MG63 (cell line): ENCODE measurements around the gene RPS8. TPM values are rescaled to one million over a fixed set of nuclear protein-coding genes. Genes with fewer than 3 reads are reported as not detected.
"Not testable (repeated sequence)": the region's sequence is repeated elsewhere in the genome, so short reads cannot be mapped to it uniquely, and the experiment has no call there.

Source experiments
- DNase-seq: peaks from one replicate; pipeline ENCODE4 v3.0.0-alpha.2; 2020
- H3K27me3 ChIP-seq: fragments of 250-450 bp; sonication (Bioruptor Pico); 2 replicates; pipeline ENCODE4 v1.5.1; 2020; ENCODE audit warnings: mild to moderate bottlenecking, moderate library complexity
- H3K36me3 ChIP-seq: fragments of 250-450 bp; sonication (Bioruptor Pico); 2 replicates; pipeline ENCODE4 v1.5.1; 2020; ENCODE audit warnings: mild to moderate bottlenecking, moderate library complexity
- H3K4me3 ChIP-seq: fragments of 250-450 bp; sonication (Bioruptor Pico); 2 replicates; pipeline ENCODE4 v1.5.1; 2020; ENCODE audit warnings: mild to moderate bottlenecking, moderate library complexity
- H3K9me3 ChIP-seq: fragments of 250-450 bp; sonication (Bioruptor Pico); 2 replicates; pipeline ENCODE4 v1.5.1; 2020; ENCODE audit warnings: mild to moderate bottlenecking, moderate library complexity
- total RNA-seq: library from RNA; depleted of rRNA; stranded (reverse); fragments of >200 nt; shearing (Covaris generic); gene quantifications from 2 replicates; pipeline ENCODE4 v1.2.3, GENCODE V29; 2014; ENCODE audit warnings: low replicate concordance

RPS8 gene
- total RNA-seq, 1 experiment from 2014 or later = 2,690 TPM

DNA sequence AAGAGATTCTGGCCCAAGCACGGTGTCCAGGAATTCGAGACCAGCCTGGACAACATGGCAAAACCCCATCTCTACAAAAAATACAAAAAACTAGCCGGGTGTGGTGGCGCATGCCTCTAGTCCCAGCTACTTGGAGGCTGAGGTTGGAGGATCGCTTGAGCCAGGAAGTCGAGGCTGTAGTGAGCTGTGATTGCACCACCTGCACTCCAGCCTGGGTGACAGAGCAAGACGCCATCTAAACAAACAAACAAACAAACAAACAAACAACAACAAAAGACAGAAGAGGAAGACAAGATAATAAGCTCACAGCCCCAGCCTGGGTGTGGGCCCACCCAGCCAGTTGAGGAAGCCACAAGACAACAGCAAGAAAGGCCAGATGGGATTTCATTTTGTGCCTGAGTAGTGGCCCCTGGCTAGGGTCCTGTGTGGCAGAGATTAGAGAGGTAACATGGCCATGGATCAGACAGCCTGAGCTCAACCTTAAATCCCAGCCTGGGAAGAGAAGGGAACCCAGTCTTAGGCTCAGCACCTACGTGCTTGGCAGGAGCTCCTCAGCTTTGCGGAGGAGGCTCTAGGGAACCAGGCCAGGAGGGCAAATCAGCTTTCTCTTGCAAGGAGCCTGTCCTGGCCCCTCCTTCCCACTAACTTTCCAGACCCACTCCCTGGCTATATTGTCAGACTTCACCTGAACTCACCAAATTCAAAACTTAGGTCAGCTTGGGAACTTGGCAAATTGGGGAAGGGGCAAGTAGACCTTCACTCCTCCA, 17.6 kb downstream of the RPS8 start:
- Histone ChIP-seq H3K4me3 (no peak overlapping the region), H3K36me3 (no peaks in the 10 kb centered on the region), H3K9me3 (no peaks in the 10 kb centered on the region), H3K27me3 (no peaks in the 10 kb centered on the region)
- DNase-seq = no peak

DNA sequence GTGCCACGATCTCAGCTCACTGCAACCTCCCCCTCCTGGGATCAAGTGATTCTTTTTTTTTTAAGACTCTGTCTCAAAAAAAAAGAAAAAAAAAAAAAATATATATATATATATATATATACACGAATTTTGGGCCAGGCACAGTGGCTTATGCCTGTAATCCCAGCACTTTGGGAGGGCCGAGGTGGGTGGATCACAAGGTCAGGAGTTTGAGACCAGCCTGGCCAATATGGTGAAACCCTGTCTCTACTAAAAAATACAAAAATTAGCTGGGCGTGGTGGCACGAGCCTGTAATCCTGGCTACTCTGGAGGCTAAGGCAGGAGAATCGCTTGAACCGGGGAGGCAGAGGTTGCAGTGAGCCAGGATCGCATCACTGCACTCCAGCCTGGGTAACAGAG, 22.5 kb downstream of the RPS8 start:
- H3K36me3 ChIP-seq, H3K27me3 ChIP-seq, H3K9me3 ChIP-seq, DNase-seq, H3K4me3 ChIP-seq: not testable (repeated sequence)

DNA sequence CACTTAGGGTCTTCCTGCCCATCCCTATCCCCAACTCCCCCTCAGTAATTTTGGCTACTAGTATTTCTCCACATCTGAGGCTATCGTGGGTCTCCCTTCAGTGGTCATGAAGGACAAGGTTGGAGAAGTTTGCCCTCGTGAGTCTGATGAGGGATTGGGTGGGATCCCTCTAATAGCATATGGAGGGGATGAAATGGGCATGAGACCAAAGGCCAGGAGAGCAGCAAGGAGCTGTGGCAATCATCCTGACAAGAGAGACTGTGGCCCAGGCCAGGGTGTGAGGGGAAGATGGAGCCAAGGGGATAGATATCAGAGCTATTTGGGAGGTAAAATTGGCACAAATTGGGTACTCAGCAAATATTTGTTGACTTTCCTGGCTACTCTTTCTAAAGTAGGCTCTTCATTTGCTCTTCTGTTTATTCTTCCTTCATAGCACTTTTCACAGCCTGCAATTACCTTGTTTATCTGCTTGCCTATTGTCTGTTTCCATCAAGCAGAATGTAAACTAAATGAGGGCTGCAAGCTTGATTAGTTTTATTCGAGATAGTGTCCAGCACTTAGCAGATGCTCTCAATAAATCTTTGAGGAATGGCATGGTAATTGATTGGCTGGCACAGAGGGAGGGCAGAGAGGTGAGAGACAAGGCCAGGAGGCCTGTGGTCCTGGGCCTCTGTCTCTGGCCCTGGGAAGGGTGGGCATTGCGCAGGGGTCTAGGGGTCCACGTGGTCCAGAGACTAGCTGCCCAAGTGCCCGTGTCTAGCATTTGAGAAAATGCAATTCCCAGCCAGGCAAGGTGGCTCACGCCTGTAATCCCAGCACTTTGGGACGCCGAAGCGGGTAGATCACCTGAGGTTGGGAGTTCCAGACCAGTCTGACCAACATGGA, 23.4 kb downstream of the RPS8 start:
- H3K9me3 ChIP-seq = no peaks in the 10 kb centered on the region
- no peak overlapping the region for H3K4me3 ChIP-seq
- no peaks in the 10 kb centered on the region for H3K27me3 ChIP-seq
- H3K36me3 ChIP-seq = peaks cover 12% of the 10 kb centered on the region
- no peak for DNase-seq

DNA sequence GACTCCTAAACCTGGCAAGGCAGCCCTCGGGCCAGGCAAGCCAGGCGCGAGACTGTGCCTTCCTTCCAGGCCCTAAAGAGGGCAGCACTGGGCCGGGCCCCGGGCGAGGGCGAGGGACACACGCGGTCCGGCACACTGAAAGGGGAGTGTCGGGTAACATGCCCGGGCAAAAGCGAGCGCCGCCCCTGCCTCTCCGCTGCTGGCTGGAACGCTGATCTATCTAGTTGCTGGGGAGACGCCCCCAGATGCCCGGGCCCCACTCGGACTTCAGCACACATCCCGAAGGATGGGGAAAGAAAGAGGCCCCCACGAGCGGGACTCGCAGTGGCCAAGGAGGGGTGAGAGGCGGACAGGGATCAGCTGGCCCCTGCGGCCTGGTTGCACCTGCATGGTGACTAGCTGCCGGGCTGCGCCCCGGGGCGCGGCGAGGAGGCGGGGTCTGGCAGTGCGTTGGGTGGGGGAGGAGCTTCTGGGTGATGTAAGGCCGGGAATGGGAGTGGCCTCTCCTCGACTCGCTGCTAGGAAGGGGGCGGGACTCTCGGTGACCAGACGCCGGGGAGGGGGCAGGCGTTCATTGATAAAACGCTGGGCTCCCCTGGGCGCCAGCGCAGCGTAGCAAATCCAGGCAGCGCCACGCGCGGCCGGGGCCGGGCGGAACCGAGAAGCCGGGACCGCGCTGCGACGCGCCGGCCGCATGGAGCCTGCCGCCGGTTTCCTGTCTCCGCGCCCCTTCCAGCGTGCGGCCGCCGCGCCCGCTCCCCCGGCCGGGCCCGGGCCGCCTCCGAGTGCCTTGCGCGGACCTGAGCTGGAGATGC, 24.6 kb downstream of the RPS8 start, which contains the start of gene PLK3:
Gene PLK3 (plus strand): TSS at position 608 of the 815 bp plus-strand sequence. CDS start 87 bp downstream, at position 695.
- Histone ChIP-seq H3K27me3 (no peaks in the 10 kb centered on the region), H3K9me3 (no peaks in the 10 kb centered on the region)
- DNase-seq = peak; percentile 96

DNA sequence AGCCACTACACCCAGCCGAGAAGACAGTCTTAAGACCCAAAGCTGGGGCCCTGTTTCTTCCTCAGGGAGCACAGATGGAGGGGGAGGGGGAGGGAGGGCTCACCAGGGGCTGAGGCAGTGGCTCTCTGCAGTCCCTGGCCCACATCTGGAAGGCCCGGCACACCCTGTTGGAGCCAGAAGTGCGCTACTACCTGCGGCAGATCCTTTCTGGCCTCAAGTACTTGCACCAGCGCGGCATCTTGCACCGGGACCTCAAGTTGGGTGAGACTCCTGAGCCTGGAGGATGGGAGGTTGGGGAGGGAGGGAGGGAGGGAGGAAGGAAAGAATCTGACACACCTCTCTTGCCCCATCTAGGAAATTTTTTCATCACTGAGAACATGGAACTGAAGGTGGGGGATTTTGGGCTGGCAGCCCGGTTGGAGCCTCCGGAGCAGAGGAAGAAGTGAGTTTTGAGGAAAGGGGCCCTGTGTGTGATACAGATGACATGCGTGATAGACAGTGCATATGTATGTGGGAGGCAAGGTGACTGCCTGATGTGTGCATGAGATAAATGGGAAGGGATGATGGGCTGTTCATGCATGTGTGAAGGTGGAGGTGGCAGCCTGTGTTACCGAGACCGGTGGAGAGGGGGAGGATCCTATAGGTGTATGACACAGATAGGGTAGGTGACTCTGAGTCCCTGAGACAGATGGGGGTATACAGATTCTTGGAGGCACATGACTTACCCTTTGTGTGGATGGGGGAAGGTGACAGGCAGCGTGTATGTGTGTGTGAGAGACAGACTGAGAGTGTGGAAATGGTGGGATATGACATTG, 26.4 kb downstream of the RPS8 start:
- no peak for DNase-seq
- Histone ChIP-seq H3K9me3 (no peaks in the 10 kb centered on the region), H3K4me3 (peak overlapping the region; percentile 62), H3K27me3 (no peaks in the 10 kb centered on the region), H3K36me3 (peaks cover 32% of the 10 kb centered on the region)

More for the DNA sequence above, 24.6 kb downstream of the RPS8 start, which contains the start of gene PLK3:
- Histone ChIP-seq H3K36me3 (peaks cover 22% of the 10 kb centered on the region), H3K4me3 (peak within 1 kb of the TSS; percentile 62)

DNA sequence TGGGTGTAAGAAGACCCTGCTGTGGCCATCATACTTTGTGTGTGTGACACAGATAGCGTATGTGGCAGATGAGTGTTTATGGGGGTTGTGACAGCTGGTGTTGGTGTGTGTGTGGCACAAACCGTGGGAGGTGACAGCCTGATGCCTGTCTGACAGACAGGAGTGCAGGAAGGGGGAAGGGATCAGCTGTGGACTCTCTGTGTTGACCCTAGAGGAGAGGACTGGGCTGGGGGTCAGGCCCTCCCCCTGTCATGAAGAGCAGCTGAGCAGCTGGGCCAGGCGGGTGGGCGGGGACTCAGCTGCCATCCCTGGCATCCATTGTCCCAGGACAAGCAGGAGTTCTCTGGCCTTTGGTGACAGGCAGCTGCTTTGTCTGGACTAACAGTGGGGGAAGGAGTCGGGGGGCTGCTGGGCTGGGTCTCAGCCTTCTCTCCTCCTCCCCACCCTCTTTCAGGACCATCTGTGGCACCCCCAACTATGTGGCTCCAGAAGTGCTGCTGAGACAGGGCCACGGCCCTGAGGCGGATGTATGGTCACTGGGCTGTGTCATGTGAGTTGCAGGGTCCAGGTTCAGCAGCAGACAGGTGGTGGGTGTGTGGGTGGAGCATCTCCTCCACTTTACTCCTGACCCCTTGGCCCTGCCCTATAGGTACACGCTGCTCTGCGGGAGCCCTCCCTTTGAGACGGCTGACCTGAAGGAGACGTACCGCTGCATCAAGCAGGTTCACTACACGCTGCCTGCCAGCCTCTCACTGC, 27.1 kb downstream of the RPS8 start:
- no peak for DNase-seq
- Histone ChIP-seq H3K9me3 (no peaks in the 10 kb centered on the region), H3K36me3 (peaks cover 32% of the 10 kb centered on the region), H3K4me3 (no peak overlapping the region), H3K27me3 (no peaks in the 10 kb centered on the region)

DNA sequence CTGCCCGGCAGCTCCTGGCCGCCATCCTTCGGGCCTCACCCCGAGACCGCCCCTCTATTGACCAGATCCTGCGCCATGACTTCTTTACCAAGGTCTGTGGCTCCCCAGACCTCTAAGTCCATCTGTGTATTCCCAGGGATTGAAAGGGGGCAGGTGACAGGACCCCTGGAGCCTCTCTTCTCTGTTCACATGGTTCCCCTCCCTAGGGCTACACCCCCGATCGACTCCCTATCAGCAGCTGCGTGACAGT, 27.6 kb downstream of the RPS8 start:
- Histone ChIP-seq H3K4me3 (no peak overlapping the region), H3K36me3 (peaks cover 32% of the 10 kb centered on the region)

DNA sequence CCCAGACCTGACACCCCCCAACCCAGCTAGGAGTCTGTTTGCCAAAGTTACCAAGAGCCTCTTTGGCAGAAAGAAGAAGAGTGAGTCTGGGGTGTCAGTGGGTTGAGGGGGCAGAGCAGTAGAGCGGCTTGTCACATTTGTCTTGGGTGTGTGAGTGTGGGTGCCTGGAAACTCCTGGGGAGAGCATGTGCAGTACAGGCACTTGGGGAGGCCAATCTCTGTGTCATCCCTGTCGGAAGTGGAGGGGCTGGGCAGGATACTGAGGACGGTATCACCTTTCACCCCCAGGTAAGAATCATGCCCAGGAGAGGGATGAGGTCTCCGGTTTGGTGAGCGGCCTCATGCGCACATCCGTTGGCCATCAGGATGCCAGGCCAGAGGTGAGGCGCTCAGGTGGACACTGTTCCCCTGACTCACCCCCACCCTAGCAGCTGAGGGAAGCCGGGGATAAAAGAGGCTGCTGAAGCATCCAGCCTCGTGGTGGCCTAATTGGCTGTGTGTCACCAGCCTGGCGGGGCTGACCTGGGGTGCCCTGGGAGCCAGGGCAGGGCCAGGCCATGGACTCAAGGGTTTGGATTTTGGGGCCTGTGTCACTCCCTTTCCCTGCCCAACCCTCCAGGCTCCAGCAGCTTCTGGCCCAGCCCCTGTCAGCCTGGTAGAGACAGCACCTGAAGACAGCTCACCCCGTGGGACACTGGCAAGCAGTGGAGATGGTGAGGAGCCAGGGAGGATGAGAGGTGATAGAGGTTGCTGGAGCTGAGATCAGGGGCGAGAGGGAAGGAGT, 28.2 kb downstream of the RPS8 start:
- Histone ChIP-seq H3K27me3 (no peaks in the 10 kb centered on the region), H3K9me3 (no peaks in the 10 kb centered on the region), H3K36me3 (peaks cover 32% of the 10 kb centered on the region), H3K4me3 (no peak overlapping the region)
- DNase-seq = no peak

More for the DNA sequence above, 27.6 kb downstream of the RPS8 start:
- no peaks in the 10 kb centered on the region for H3K9me3 ChIP-seq
- no peak for DNase-seq
- no peaks in the 10 kb centered on the region for H3K27me3 ChIP-seq

DNA sequence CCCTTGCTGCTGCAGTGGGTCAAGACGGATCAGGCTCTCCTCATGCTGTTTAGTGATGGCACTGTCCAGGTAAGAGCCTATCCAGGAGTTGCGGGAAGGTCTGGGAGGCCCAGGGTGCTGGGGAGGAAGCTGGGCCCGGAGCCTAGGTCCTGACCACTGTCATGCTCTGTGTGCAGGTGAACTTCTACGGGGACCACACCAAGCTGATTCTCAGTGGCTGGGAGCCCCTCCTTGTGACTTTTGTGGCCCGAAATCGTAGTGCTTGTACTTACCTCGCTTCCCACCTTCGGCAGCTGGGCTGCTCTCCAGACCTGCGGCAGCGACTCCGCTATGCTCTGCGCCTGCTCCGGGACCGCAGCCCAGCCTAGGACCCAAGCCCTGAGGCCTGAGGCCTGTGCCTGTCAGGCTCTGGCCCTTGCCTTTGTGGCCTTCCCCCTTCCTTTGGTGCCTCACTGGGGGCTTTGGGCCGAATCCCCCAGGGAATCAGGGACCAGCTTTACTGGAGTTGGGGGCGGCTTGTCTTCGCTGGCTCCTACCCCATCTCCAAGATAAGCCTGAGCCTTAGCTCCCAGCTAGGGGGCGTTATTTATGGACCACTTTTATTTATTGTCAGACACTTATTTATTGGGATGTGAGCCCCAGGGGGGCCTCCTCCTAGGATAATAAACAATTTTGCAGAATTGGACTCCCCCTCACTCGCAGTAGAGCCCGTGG, 30.1 kb downstream of the RPS8 start:
- Histone ChIP-seq H3K36me3 (peaks cover 32% of the 10 kb centered on the region), H3K27me3 (no peaks in the 10 kb centered on the region), H3K4me3 (no peak overlapping the region), H3K9me3 (no peaks in the 10 kb centered on the region)
- no peak for DNase-seq

DNA sequence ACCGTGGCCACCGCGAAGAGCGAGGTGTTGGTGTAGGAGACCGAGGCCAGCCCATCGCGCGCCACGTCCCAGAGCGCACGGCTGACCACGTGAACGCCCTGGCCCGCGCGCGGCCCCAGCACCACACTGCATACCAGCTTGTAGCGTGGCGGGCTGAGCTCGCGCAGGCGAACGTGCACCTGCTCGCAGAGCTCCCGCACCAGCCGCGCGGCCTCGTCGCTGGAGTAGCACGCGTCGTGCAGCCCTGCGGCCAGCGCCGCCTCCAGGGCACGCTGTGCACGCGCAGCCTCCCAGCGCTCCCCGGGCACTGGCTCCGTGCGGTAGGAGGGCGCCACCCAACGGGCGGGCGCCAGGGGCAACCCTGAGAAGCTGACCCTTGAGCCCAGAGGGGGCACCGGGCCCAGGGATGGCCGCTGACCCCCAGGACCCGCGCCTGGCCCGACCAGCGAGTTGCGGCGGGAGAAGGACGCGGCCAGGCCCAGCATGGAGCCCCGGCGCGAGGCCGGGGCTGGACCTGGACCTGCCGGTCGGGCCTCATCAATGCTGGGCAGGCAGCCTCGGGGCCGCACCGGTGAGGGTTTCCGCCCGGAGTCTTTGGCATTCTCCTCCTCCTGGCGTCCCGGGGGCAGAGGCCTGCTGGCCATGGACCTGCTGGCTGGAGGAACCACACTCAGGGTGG, 30.8 kb downstream of the RPS8 start:
- Histone ChIP-seq H3K9me3 (no peaks in the 10 kb centered on the region), H3K4me3 (no peak overlapping the region), H3K27me3 (no peaks in the 10 kb centered on the region), H3K36me3 (peaks cover 32% of the 10 kb centered on the region)
- no peak for DNase-seq

DNA sequence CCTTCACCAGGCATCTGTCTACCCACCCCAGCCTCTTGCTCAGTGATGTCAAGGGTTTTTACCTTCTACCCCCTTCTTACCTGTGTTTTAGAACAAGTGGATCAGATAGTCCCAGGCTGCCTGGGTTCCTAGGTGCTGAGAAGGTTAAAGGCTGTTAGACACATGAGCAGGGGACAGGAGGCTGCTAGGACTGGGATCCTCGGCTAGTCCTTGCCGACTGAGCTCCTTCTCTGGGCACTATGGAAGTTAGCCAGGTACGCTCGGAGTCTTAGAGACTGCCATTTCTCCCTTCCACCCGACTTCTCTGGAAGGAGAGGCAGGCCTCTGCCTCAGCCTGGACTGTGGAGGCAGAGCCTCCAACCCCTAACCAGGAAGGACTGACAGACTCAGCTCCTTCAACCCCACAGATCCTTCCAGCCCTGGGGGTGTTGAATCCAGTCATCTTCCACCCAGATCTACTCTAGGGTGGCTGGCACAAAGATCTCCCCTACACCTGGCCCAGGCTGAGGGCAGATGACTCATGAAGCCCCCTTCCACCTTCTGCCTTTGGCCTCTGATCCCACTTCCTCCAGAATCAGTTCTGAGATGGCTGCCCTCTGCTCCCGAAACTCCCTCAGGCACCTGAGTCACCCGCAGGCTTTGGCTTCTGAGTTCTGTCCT, 31.5 kb downstream of the RPS8 start, which contains the start of gene DYNLT4:
Gene DYNLT4 (minus strand): TSS at position 648 of the 660 bp plus-strand sequence. CDS start 683 bp downstream, outside the sequence.
- Histone ChIP-seq H3K4me3 (peak within 1 kb of the TSS; percentile 19), H3K36me3 (peaks cover 31% of the 10 kb centered on the region), H3K9me3 (no peaks in the 10 kb centered on the region), H3K27me3 (no peaks in the 10 kb centered on the region)
- DNase-seq = no peak

DNA sequence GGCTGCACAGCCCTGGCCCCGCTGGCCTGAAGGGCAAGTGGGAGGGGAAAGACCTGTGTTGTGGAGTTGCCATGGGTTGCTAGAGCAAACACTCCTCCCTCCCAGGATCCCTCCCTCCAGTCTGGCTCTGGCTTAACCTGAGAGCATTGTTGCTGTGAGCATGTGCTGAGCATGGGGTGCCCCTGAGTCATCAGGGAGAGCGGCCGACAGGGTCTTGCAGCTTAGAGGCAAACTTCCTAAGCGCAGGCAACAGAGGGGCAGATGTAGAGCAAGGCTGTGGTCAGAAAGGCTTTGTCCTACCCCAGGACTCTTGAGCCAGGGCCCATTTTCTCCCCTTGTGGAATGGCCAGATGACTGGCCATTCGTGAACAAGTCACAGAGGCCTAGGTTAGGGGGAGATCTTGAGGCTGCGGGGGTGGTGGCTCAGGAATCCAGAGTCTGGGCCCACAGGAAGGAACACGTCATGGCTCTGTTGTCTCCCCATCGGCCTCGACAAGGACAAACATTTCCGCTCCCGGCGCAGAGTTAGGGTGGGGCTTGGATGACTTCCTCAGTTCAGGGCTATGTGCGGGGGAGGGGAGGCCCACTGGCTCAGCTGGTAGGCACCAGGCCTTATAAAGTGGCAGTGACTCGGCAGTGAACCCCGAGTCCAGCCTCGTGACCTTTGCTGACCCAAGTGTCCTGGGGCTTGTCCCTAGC, 32.2 kb downstream of the RPS8 start:
- H3K27me3 ChIP-seq = no peaks in the 10 kb centered on the region
- no peaks in the 10 kb centered on the region for H3K9me3 ChIP-seq
- peak overlapping the region; percentile 19; the same call in 1 of the 2 replicates for H3K4me3 ChIP-seq
- peak; percentile 99 for DNase-seq
- H3K36me3 ChIP-seq = peaks cover 25% of the 10 kb centered on the region
